Tibial nerve (tissue), 4 donors: ENCODE results near the gene DGKD. TPM values are rescaled to one million over a fixed set of nuclear protein-coding genes. Genes with fewer than 3 reads are reported as not detected.

Experiments used
- DNase-seq, 2 donors: peaks; one replicate each; pipeline ENCODE4 v3.0.0-alpha.2; 2019; ENCODE audit warnings: low spot score in 2 of 2
- H3K27ac ChIP-seq, 4 donors: fragments of 200-600 bp; sonication (generic) in 3 of 4; one replicate each; pipeline ENCODE4 v1.5.1; 2017 to 2019; ENCODE audit warnings: mild to moderate bottlenecking in 1 of 4
- H3K27me3 ChIP-seq, 2 donors: fragments of 200-600 bp; sonication (generic) in 1 of 2; one replicate each; pipeline versions ENCODE4 v1.5.1 to v1.6.0; 2017 to 2019
- H3K36me3 ChIP-seq, 3 donors: fragments of 200-600 bp; sonication (generic); one replicate each; pipeline ENCODE4 v1.5.1; 2018 to 2019
- H3K4me1 ChIP-seq, 4 donors: fragments of 200-600 bp; sonication (generic) in 3 of 4; one replicate each; pipeline ENCODE4 v1.5.1; 2017 to 2019
- H3K4me3 ChIP-seq, 4 donors: fragments of 200-600 bp; sonication (generic) in 3 of 4; one replicate each; pipeline ENCODE4 v1.5.1; 2017 to 2019; ENCODE audit warnings: mild to moderate bottlenecking in 1 of 4, moderate library complexity in 1 of 4
- H3K9me3 ChIP-seq, 4 donors: fragments of 200-600 bp; sonication (generic) in 3 of 4; one replicate each; pipeline ENCODE4 v1.5.1; 2017 to 2019
- CTCF ChIP-seq, 5 experiments: fragments of 200-600 bp in 3 of 5; fragments of 450-650 bp in 2 of 5; sonication (generic) in 3 of 5; IDR thresholded peaks; one replicate each; pipeline ENCODE4 v1.5.1; 2016 to 2019; ENCODE audit warnings: antibody characterized with exemption in 5 of 5, mild to moderate bottlenecking in 3 of 5, moderate library complexity in 2 of 5
- EP300 ChIP-seq, 2 donors: sonication (generic); formaldehyde crosslinking; IDR thresholded peaks; one replicate each; pipeline ENCODE4 v1.6.1; 2017; ENCODE audit warnings: antibody characterized with exemption in 2 of 2, mild to moderate bottlenecking in 1 of 2
- POLR2A ChIP-seq, 2 donors: fragments of 450-650 bp; IDR thresholded peaks; one replicate each; pipeline ENCODE4 v1.6.1; 2017; ENCODE audit warnings: antibody characterized with exemption in 2 of 2, mild to moderate bottlenecking in 2 of 2, moderate library complexity in 2 of 2
- WGBS, 2 donors: methylation state at CpG; one replicate each; pipeline ENCODE4 v1.1.5; 2018; 5-methylcytosine and 5-hydroxymethylcytosine counted together
- total RNA-seq, 4 donors: library from RNA; depleted of rRNA; stranded (reverse); fragments of >200 nt; gene quantifications; one replicate each; pipeline ENCODE4 v1.1.0, GENCODE V29; 2016

The DGKD gene
- total RNA-seq, 4 donors from 2014 or later: 6.5 to 11.7 (median 7.4) TPM

- Histone ChIP-seq H3K27ac (peak overlapping the region in 3 of 4 donors; percentile 30 to 74 (median 51)), H3K27me3 (no peaks in the 10 kb centered on the region), H3K36me3 (no peaks in the 10 kb centered on the region), H3K9me3 (peaks cover 0 to 18% (median 0%) of the 10 kb centered on the region in 4 donors), H3K4me1 (peaks cover 0 to 24% (median 13%) of the 10 kb centered on the region in 4 donors), H3K4me3 (no peak overlapping the region)
- no peak for DNase-seq
- no peak for TF ChIP-seq CTCF (IDR thresholded peaks at IDR 0.05)
- TF ChIP-seq EP300 (IDR thresholded peaks at IDR 0.05): no peak
- no peak for TF ChIP-seq POLR2A (IDR thresholded peaks at IDR 0.05)
- WGBS, 2 donors: 82 to 84% methylated on average over 4 of the region's 4 CpGs
Observed at GRCh38 chr2:233414273-233414654, 60.0 kb downstream of the DGKD start.

- 93 to 95% methylated on average over 5 of the region's 5 CpGs for WGBS, 2 donors
- no peak for TF ChIP-seq EP300 (IDR thresholded peaks at IDR 0.05)
- TF ChIP-seq CTCF (IDR thresholded peaks at IDR 0.05): no peak
- TF ChIP-seq POLR2A (IDR thresholded peaks at IDR 0.05): no peak
- Histone ChIP-seq H3K27ac (peak overlapping the region in 1 of 4 donors; percentile 51), H3K4me3 (no peak overlapping the region), H3K9me3 (peaks cover 0 to 18% (median 0%) of the 10 kb centered on the region in 4 donors), H3K27me3 (no peaks in the 10 kb centered on the region), H3K4me1 (peaks cover 0 to 26% (median 15%) of the 10 kb centered on the region in 4 donors), H3K36me3 (no peaks in the 10 kb centered on the region)
- DNase-seq: no peak
Observed at GRCh38 chr2:233414777-233415570, 60.7 kb downstream of the DGKD start.

GRCh38 chr2:233416199-233416598, 61.9 kb downstream of the DGKD start:
- no peaks in the 10 kb centered on the region for H3K27me3 ChIP-seq
- DNase-seq: no peak
- H3K27ac ChIP-seq: no peak overlapping the region
- peaks cover 0 to 30% (median 15%) of the 10 kb centered on the region in 4 donors for H3K4me1 ChIP-seq
- no peaks in the 10 kb centered on the region for H3K36me3 ChIP-seq
- TF ChIP-seq EP300 (IDR thresholded peaks at IDR 0.05): no peak
- no peak for TF ChIP-seq CTCF (IDR thresholded peaks at IDR 0.05)
- no peak for TF ChIP-seq POLR2A (IDR thresholded peaks at IDR 0.05)
- H3K9me3 ChIP-seq: peaks cover 0 to 13% (median 0%) of the 10 kb centered on the region in 4 donors
- no peak overlapping the region for H3K4me3 ChIP-seq
- 85 to 94% methylated on average over 3 of the region's 3 CpGs for WGBS, 2 donors

- Histone ChIP-seq H3K27ac (no peak overlapping the region), H3K27me3 (no peaks in the 10 kb centered on the region), H3K36me3 (no peaks in the 10 kb centered on the region), H3K4me1 (peaks cover 0 to 30% (median 18%) of the 10 kb centered on the region in 4 donors), H3K4me3 (no peak overlapping the region), H3K9me3 (peaks cover 0 to 8% (median 0%) of the 10 kb centered on the region in 4 donors)
- no peak for TF ChIP-seq POLR2A (IDR thresholded peaks at IDR 0.05)
- no peak for TF ChIP-seq EP300 (IDR thresholded peaks at IDR 0.05)
- TF ChIP-seq CTCF (IDR thresholded peaks at IDR 0.05): no peak
- 96 to 97% methylated on average over 6 of the region's 6 CpGs for WGBS, 2 donors
- DNase-seq: no peak
Observed at GRCh38 chr2:233416706-233417105, 62.4 kb downstream of the DGKD start.

GRCh38 chr2:233417282-233417681, 63.0 kb downstream of the DGKD start:
- TF ChIP-seq POLR2A (IDR thresholded peaks at IDR 0.05) (no peak), EP300 (IDR thresholded peaks at IDR 0.05) (no peak), CTCF (IDR thresholded peaks at IDR 0.05) (no peak)
- DNase-seq: no peak
- H3K4me3 ChIP-seq: no peak overlapping the region
- no peak overlapping the region for H3K27ac ChIP-seq
- H3K4me1 ChIP-seq: peaks cover 0 to 31% (median 21%) of the 10 kb centered on the region in 4 donors
- H3K27me3 ChIP-seq: no peaks in the 10 kb centered on the region
- H3K9me3 ChIP-seq: peaks cover 0 to 2% (median 0%) of the 10 kb centered on the region in 4 donors
- WGBS, 2 donors: 90 to 100% methylated on average over 1 of the region's 1 CpG
- H3K36me3 ChIP-seq: no peaks in the 10 kb centered on the region
